Measurements from ENCODE around the gene GREM2.

DNA sequence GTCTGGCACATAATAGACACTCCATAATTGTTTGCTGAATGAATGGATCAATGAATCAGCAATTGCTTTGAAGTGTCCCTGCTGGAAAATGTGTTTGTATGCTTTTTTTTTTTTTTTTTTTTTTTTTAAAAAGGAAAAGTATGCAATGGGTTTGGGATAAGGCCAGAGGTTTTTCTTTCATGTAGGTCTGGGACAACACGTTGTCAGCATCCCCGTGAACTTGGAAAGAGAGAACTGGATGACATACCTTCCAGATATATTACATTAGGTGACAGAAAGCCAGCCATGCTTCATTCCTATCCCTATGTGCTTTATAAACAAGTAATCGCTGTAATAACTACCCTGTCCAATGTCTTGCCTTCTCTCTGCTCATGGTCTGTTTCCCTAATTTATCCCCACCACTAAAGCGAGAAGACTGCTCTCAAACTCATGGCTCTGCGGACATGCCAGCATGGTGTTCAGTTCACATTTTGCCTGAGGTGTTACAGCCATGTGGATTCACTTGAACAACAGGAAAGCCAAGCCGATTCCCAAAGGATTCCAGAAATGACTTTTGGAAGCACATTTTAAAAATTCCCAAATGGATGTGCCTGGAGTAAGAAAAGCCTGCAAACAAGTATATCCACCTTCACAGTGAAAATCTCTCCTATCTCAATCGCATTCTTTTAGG, 34.8 kb upstream of the GREM2 start:
- TF ChIP-seq GATA2 (IDR thresholded peaks at IDR 0.05; ENCODE audit: low read depth, low read length) (no peak), GATA3 (IDR thresholded peaks at IDR 0.05; ENCODE audit: low read depth, low read length) (no peak)

All from SH-SY5Y (cell line).